HepG2 (cell line): Measurements from ENCODE around the gene PIEZO1. TPM values are rescaled to one million over a fixed set of nuclear protein-coding genes. Genes with fewer than 3 reads are reported as not detected.
A peak's percentile ranks its signal among the peaks of the same experiment; 100 is the strongest.

Experiments
- ATAD3A ChIP-seq: sonication (generic); formaldehyde crosslinking; IDR thresholded peaks from 2 replicates; pipeline ENCODE4 v1.4.0; 2020; ENCODE audit warnings: missing genetic modification reagents
- BRD4 ChIP-seq: sonication (generic); formaldehyde crosslinking; IDR thresholded peaks from 2 replicates; pipeline ENCODE4 v1.4.0; 2020; ENCODE audit warnings: missing genetic modification reagents
- GPN1 ChIP-seq: sonication (generic); formaldehyde crosslinking; IDR thresholded peaks from 2 replicates; pipeline ENCODE4 v1.5.1; 2020; ENCODE audit warnings: missing genetic modification reagents, borderline replicate concordance
- HIVEP1 ChIP-seq: sonication (generic); formaldehyde crosslinking; IDR thresholded peaks from 2 replicates; pipeline ENCODE4 v1.4.0; 2020; ENCODE audit warnings: mild to moderate bottlenecking, missing genetic modification reagents
- NFKB2 ChIP-seq: sonication (generic); formaldehyde crosslinking; IDR thresholded peaks from 2 replicates; pipeline ENCODE4 v1.4.0; 2020; ENCODE audit warnings: missing genetic modification reagents, borderline replicate concordance
- POGZ ChIP-seq: sonication (generic); formaldehyde crosslinking; IDR thresholded peaks from 2 replicates; pipeline ENCODE4 v1.4.0; 2020; ENCODE audit warnings: mild to moderate bottlenecking, missing genetic modification reagents
- SETDB1 ChIP-seq: sonication (generic); formaldehyde crosslinking; IDR thresholded peaks from 2 replicates; pipeline ENCODE4 v1.5.1; 2020; ENCODE audit warnings: missing genetic modification reagents, mild to moderate bottlenecking, borderline replicate concordance
- SOX6 ChIP-seq, 2 experiments: fragments of 450-650 bp in 1 of 2; sonication (generic) in 1 of 2; formaldehyde crosslinking in 1 of 2; IDR thresholded peaks; 2 replicates each; pipeline versions ENCODE4 v1.4.0 to v1.6.1; 2017 to 2020; ENCODE audit warnings: antibody characterized with exemption in 1 of 2, mild to moderate bottlenecking in 1 of 2, missing genetic modification reagents in 1 of 2
- TSC22D2 ChIP-seq: sonication (generic); formaldehyde crosslinking; IDR thresholded peaks from 2 replicates; pipeline ENCODE4 v1.5.1; 2020; ENCODE audit warnings: missing genetic modification reagents, mild to moderate bottlenecking, borderline replicate concordance
- WIZ ChIP-seq: sonication (generic); formaldehyde crosslinking; IDR thresholded peaks from 2 replicates; pipeline ENCODE4 v1.5.1; 2020; ENCODE audit warnings: mild to moderate bottlenecking, missing genetic modification reagents
- ZBTB38 ChIP-seq: sonication (generic); formaldehyde crosslinking; IDR thresholded peaks from 2 replicates; pipeline ENCODE4 v1.5.1; 2020; ENCODE audit warnings: mild to moderate bottlenecking, missing genetic modification reagents
- ZFP36L1 ChIP-seq: sonication (generic); formaldehyde crosslinking; IDR thresholded peaks from 2 replicates; pipeline ENCODE4 v1.8.0; 2022; ENCODE audit warnings: mild to moderate bottlenecking, missing genetic modification reagents, moderate library complexity
- ZNF253 ChIP-seq: sonication (generic); formaldehyde crosslinking; IDR thresholded peaks from 2 replicates; pipeline ENCODE4 v1.8.0; 2022; ENCODE audit warnings: mild to moderate bottlenecking, missing genetic modification reagents, borderline replicate concordance
- ZNF256 ChIP-seq: sonication (generic); formaldehyde crosslinking; conservative IDR thresholded peaks from 2 replicates; pipeline ENCODE4 v1.4.0; 2020; ENCODE audit warnings: missing genetic modification reagents
- ZNF263 ChIP-seq: sonication (generic); formaldehyde crosslinking; IDR thresholded peaks from 2 replicates; pipeline ENCODE4 v1.4.0; 2020; ENCODE audit warnings: missing genetic modification reagents
- polyA plus RNA-seq, 8 experiments: library from polyadenylated mRNA; depleted of rRNA in 3 of 8; stranded (reverse) in 7 of 8; unstranded in 1 of 8; fragments of >200 nt; fragmentation: Illumina TruSeq in 4 of 8; extraction: Trizol in 4 of 8; gene quantifications; 2 replicates each; pipeline versions ENCODE4 v1.2.1 to v1.2.3, GENCODE V29; 2011 to 2016; ENCODE audit warnings: low read depth in 4 of 8, missing spikeins in 1 of 8, mixed read lengths in 1 of 8; ENCODE audit not compliant: insufficient read depth in 1 of 8
- total RNA-seq, 5 experiments: library from RNA; depleted of rRNA; stranded (reverse); fragments of >200 nt; fragmentation: Illumina TruSeq; extraction: Trizol; gene quantifications; 2 replicates each; pipeline ENCODE4 v1.2.3, GENCODE V29; 2016; ENCODE audit warnings: low read depth in 1 of 5
- TF ChIP-seq, protein P1 (sequence below): sonication (generic); formaldehyde crosslinking; conservative IDR thresholded peaks from 2 replicates; pipeline ENCODE4 v1.8.0; 2022; ENCODE audit warnings: mild to moderate bottlenecking, moderate library complexity, missing genetic modification reagents
- TF ChIP-seq, protein P2 (sequence below): sonication (generic); formaldehyde crosslinking; IDR thresholded peaks from 2 replicates; pipeline ENCODE4 v1.8.1; 2023; ENCODE audit warnings: missing genetic modification reagents, inconsistent platforms, borderline replicate concordance
- TF ChIP-seq, protein P3 (sequence below): sonication (generic); formaldehyde crosslinking; IDR thresholded peaks from 2 replicates; pipeline ENCODE4 v1.4.0; 2020; ENCODE audit warnings: missing genetic modification reagents
- TF ChIP-seq, protein P4 (sequence below): sonication (generic); formaldehyde crosslinking; IDR thresholded peaks from 2 replicates; pipeline ENCODE4 v1.5.0; 2020; ENCODE audit warnings: missing genetic modification reagents
- TF ChIP-seq, protein P5 (sequence below): sonication (generic); IDR thresholded peaks from 2 replicates; pipeline ENCODE4 v1.6.1; 2016; ENCODE audit warnings: low read depth, borderline replicate concordance
- TF ChIP-seq, protein P6 (sequence below): sonication (generic); formaldehyde crosslinking; IDR thresholded peaks from 2 replicates; pipeline ENCODE4 v1.4.0; 2020; ENCODE audit warnings: missing genetic modification reagents, borderline replicate concordance

Gene PIEZO1
- total and polyA plus RNA-seq, 2 of the 13 experiments (the other 11 are each of a cell fraction or from before 2014, with no cell fraction given), result 67.9 to 85.0 TPM

DNA sequence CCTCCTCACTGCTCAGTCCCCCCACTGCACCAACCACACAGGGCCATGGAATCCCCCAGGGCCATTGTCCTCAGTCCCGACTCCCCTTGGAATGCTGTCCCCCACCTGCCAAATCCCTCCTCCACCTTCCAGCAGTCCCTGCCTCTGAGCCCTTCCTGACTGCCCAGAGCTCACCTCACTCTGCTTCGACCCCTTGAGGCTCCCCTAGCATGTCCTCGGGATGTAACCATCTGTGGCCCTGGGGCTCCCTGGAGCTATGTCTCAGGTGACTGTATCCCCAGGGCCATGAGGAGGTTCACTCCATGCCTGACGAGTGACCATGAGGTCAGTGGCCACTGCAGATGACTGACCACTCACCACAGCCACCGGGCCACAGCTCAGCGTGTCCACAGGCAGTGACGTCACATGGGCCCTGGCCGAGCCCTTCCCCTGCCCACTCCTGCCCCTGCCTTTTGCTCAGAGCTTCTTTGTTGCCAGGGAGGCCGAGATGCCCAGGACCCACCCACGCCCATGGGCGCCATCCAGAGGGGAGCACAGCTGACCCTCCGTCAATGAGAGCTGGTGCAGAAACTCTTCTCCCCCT is 7.7 kb upstream of the PIEZO1 start (continued):
- TF ChIP-seq ZNF263 (CRISPR knock-in tag), result 0 out of 2 replicates have a peak, but pooled peaks have one; percentile 8
- no peak for TF ChIP-seq ATAD3A (CRISPR knock-in tag)
- TF ChIP-seq ZNF253 (CRISPR knock-in tag), result peak; percentile 78; the same call in 1 of the 2 replicates
- TF ChIP-seq, protein P1, sequence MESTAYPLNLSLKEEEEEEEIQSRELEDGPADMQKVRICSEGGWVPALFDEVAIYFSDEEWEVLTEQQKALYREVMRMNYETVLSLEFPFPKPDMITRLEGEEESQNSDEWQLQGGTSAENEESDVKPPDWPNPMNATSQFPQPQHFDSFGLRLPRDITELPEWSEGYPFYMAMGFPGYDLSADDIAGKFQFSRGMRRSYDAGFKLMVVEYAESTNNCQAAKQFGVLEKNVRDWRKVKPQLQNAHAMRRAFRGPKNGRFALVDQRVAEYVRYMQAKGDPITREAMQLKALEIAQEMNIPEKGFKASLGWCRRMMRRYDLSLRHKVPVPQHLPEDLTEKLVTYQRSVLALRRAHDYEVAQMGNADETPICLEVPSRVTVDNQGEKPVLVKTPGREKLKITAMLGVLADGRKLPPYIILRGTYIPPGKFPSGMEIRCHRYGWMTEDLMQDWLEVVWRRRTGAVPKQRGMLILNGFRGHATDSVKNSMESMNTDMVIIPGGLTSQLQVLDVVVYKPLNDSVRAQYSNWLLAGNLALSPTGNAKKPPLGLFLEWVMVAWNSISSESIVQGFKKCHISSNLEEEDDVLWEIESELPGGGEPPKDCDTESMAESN (CRISPR knock-in tag), result no peak
- TF ChIP-seq, protein P2, sequence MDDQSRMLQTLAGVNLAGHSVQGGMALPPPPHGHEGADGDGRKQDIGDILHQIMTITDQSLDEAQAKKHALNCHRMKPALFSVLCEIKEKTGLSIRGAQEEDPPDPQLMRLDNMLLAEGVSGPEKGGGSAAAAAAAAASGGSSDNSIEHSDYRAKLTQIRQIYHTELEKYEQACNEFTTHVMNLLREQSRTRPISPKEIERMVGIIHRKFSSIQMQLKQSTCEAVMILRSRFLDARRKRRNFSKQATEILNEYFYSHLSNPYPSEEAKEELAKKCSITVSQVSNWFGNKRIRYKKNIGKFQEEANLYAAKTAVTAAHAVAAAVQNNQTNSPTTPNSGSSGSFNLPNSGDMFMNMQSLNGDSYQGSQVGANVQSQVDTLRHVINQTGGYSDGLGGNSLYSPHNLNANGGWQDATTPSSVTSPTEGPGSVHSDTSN (CRISPR knock-in tag), result no peak
- TF ChIP-seq ZFP36L1 (CRISPR knock-in tag), result no peak
- TF ChIP-seq BRD4 (CRISPR knock-in tag), result no peak
- TF ChIP-seq POGZ (CRISPR knock-in tag), result no peak; the same call in 1 of the 2 replicates
- TF ChIP-seq HIVEP1 (CRISPR knock-in tag), result 0 out of 2 replicates have a peak, but pooled peaks have one; percentile 18
- TF ChIP-seq, protein P3, sequence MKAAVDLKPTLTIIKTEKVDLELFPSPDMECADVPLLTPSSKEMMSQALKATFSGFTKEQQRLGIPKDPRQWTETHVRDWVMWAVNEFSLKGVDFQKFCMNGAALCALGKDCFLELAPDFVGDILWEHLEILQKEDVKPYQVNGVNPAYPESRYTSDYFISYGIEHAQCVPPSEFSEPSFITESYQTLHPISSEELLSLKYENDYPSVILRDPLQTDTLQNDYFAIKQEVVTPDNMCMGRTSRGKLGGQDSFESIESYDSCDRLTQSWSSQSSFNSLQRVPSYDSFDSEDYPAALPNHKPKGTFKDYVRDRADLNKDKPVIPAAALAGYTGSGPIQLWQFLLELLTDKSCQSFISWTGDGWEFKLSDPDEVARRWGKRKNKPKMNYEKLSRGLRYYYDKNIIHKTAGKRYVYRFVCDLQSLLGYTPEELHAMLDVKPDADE (CRISPR knock-in tag), result no peak
- TF ChIP-seq, protein P4, sequence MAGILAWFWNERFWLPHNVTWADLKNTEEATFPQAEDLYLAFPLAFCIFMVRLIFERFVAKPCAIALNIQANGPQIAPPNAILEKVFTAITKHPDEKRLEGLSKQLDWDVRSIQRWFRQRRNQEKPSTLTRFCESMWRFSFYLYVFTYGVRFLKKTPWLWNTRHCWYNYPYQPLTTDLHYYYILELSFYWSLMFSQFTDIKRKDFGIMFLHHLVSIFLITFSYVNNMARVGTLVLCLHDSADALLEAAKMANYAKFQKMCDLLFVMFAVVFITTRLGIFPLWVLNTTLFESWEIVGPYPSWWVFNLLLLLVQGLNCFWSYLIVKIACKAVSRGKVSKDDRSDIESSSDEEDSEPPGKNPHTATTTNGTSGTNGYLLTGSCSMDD (CRISPR knock-in tag), result 0 out of 2 replicates have a peak, but pooled peaks have one; percentile 18
- TF ChIP-seq, protein P5, sequence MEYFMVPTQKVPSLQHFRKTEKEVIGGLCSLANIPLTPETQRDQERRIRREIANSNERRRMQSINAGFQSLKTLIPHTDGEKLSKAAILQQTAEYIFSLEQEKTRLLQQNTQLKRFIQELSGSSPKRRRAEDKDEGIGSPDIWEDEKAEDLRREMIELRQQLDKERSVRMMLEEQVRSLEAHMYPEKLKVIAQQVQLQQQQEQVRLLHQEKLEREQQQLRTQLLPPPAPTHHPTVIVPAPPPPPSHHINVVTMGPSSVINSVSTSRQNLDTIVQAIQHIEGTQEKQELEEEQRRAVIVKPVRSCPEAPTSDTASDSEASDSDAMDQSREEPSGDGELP, result no peak
- TF ChIP-seq SOX6 (IDR thresholded peaks at IDR 0.05), result no peak
- no peak for TF ChIP-seq SOX6 (CRISPR knock-in tag; IDR thresholded peaks at IDR 0.05)
- peak; percentile 67; the same call in 1 of the 2 replicates for TF ChIP-seq ZBTB38 (CRISPR knock-in tag)
- TF ChIP-seq NFKB2 (CRISPR knock-in tag), result no peak
- TF ChIP-seq GPN1 (CRISPR knock-in tag), result no peak
- TF ChIP-seq WIZ (CRISPR knock-in tag), result no peak
- no peak for TF ChIP-seq SETDB1 (CRISPR knock-in tag)
- TF ChIP-seq, protein P6, sequence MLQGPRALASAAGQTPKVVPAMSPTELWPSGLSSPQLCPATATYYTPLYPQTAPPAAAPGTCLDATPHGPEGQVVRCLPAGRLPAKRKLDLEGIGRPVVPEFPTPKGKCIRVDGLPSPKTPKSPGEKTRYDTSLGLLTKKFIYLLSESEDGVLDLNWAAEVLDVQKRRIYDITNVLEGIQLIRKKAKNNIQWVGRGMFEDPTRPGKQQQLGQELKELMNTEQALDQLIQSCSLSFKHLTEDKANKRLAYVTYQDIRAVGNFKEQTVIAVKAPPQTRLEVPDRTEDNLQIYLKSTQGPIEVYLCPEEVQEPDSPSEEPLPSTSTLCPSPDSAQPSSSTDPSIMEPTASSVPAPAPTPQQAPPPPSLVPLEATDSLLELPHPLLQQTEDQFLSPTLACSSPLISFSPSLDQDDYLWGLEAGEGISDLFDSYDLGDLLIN (CRISPR knock-in tag), result no peak
- no peak for TF ChIP-seq ZNF256 (CRISPR knock-in tag)
- TF ChIP-seq TSC22D2, result 0 out of 2 replicates have a peak, but pooled peaks have one; percentile 19
